NCI-H1048 (cell line): ENCODE results near the gene SRPK2.

Experiments used
- DNase-seq: peaks from one replicate; lab custom pipeline; 2025; lab: John Stamatoyannopoulos, UW

The SRPK2 gene

DNA sequence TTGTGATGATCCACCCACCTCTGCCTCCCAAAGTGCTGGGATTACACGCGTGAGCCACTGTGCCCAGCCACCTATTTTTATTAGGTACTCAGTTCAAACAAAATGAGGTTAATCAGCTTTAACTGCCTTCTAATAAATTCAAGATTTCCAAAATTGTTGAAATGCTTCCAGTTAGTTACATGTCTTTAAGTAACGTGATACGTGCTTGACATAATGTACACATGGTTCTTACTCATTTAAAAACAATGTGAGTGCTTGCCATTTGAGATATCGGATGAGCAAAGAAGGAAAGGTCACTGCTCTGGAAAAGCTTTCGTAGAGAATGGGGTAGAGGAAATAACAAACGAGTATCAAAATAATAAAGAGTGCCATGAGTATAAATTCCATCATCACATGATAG lies 291.1 kb downstream of the SRPK2 start:
- DNase-seq = no peak

DNA sequence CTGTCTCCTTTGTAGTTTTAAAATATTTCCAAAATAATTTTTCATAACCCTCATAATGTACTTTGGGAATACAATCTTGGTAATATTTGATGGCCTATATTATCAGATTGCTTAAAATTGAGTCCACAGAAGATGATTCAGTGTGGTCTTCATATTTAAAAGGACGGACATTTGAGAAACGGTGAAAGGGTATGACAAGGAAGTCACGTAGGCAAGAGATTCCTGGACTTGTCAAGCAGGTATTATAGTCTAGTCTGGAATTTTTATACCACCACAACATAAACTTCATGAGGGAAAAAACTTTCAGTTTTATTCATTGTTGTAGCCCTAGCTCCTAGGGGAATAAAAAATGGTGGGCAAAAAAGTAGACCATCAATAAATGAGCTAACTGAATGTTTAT lies 292.4 kb downstream of the SRPK2 start:
- no peak for DNase-seq

- DNase-seq = no peak
Observed at GRCh38 chr7:105094966-105095365, 293.8 kb downstream of the SRPK2 start.

DNA sequence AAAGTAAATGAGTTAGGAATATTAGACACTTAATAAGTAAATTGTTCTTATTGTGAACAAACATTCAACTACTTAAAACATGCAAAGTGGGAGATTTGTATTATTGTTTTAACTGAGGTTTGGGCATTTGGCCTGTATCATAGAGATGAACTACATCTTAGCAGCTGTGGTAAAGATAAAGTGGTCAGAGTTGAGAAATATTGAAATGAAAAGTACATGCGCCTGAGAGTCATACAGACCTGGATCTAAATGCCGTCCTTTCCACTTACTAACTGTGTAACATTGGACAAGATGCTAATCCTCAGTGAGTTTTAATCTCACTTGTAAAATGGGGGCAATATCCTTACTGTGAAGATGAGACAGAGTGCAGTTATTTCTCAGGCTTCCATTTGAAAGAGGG lies 300.3 kb downstream of the SRPK2 start:
- no peak for DNase-seq

GRCh38 chr7:105087981-105088380 lies 300.7 kb downstream of the SRPK2 start:
- DNase-seq = no peak

GRCh38 chr7:105086850-105087249 lies 301.9 kb downstream of the SRPK2 start:
- no peak for DNase-seq

GRCh38 chr7:105084581-105084980 lies 304.1 kb downstream of the SRPK2 start:
- DNase-seq = no peak

DNA sequence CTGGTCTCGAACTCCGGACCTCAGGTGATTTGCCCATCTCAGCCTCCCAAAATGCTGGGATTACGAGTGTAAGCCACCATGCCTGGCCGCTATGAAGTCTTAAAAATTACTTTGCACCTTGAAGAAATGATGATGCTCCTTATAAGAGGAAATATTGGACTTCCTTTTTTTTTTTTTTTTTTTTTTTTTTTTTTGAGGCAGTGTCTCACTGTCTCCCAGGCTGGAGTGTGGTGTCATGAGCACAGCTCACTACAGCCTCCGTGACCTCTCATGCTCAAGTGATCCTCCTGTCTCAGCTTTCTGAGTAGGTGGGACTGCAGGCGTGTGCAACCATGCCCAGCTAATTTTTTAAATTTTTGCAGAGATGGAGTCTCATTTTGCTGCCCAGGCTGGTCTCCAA lies 309.4 kb downstream of the SRPK2 start:
- no peak for DNase-seq

GRCh38 chr7:105073143-105073542 lies 315.6 kb downstream of the SRPK2 start:
- no peak for DNase-seq

- DNase-seq = no peak
Observed at GRCh38 chr7:105068886-105069285, 319.8 kb downstream of the SRPK2 start.

GRCh38 chr7:105067691-105068090 lies 321.0 kb downstream of the SRPK2 start:
- no peak for DNase-seq
